ENCODE data around the gene MAP3K13.
A peak's percentile ranks its signal among the peaks of the same experiment; 100 is the strongest.

The MAP3K13 gene

GRCh38 chr3:185507883-185508282, 144.9 kb downstream of the MAP3K13 start:
- no peak for DNase-seq

- peak in 2 of 51 donors; percentile 1 to 14 for DNase-seq
These were observed 145.5 kb downstream of the MAP3K13 start for GRCh38 chr3:185508335-185508991.

DNA sequence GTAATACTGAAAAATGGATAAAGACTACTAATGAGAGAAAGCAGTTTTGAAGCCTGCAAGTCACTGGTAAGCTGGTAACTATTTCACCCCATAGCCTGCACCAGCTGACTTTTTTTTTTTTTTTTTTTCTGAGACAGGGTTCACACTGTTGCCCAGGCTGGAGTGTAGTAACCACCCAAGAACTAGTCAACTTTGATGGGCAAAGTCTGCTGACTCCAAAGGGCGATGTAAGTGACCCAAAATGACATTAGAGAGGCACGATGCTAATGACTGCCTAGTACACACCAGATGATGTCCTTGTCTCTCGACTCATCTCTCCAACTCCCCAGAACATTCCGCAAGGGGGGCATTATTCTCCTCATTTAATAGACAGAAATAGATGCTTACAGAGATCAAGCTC, 148.8 kb downstream of the MAP3K13 start:
- no peak for DNase-seq

DNA sequence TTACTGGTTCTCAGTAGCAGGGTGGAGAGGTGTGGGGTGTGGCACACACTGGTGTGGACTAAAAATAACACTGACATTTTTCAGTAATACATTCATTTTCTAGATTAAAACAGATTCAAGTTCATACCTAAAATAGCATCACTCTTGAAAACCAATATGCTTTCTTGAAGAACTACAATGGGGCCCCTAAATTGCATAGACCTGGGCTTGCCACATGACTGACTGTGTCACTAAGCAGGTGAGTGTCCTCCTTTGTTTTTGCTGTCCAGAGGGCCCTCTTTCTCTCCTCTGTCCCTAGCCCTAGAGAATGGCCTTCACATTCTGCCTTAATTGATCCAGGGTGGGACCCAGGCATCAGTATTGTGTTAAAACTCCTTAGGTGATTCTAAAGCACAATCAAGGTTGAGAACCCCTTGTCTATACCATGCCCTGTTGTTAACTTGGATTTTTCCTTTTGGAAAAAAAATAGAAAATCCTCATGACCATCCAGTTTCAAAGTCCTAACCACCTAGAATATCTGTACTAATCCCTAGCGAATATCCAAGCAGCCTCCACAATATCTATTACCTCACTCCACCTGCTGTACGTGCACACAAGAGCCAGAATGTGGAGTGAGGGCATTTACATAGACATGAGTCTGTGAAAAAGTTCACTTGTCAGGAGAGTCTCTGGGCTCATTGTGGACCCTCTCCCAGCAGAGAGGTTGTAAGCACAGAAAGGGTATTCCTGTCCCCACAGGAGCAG, 154.6 kb downstream of the MAP3K13 start:
- DNase-seq = no peak

DNA sequence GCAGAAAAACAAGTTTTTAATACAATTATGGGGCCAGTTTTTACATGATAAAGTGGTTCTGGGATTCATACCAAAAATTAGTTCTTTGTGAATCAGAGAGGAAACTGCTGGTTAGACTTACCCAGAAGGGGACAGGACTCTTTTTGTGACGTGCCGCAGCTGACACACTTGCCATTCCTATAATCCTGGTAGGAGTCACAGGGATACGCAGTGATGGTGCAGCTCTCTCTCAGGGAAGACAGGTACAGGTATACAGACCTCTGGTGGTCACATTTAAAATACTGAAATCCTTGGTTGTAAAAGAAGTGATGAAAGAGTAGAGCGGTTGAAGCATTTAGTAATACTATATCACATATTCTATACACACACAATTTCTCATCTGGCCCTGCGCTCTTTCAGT, 156.1 kb downstream of the MAP3K13 start:
- DNase-seq = no peak

- DNase-seq = peak in 3 of 51 donors; percentile 2 to 9 (median 4)
These were observed 158.6 kb downstream of the MAP3K13 start for GRCh38 chr3:185521349-185522138.

DNA sequence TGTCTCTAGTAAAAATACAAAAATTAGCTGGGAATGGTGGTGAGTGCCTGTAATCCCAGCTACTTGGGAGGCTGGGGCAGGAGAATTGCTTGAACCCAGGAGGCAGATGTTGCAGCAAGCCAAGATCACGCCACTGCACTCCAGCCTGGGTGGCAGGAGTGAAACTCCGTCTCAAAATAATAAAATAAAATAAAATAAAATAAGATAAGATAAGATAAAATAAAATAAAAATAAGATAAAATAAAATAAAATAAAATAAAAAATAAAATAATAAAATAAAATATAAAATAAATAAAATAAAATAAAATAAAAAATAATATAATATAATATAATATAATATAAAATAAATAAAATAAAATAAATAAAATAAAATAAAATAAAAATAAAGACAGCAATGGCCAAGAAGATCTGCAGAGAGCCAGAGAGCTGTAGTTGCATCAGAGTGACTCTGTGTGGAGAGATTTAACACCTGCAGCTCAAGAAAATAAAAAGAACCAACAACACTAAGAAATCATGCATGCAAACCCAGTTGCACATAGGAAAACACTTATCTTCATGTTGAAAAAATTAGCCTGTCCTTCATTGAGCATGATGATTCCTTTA, 163.5 kb downstream of the MAP3K13 start:
- DNase-seq = no peak

DNA sequence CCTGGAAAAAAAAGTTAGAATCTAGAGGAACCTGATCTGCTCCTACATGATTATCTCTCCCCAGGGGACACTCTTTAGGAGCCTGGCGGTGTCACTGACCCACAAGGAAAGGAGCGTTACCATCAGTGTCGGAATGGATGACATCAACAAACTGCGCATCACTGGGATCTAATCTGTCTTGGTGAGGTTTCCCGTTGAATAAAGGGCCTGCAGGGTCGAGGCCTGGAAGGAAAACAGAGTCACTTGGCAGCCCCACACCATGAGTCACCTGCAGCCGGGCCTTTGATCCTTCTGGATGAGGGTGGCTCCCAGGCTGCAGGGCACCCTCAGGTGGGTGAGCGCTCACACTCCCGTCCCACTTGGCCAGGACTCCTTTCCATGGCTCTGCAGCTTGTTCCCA, 164.4 kb downstream of the MAP3K13 start:
- no peak for DNase-seq

- no peak for DNase-seq
These were observed 165.6 kb downstream of the MAP3K13 start for GRCh38 chr3:185528532-185528931.

DNA sequence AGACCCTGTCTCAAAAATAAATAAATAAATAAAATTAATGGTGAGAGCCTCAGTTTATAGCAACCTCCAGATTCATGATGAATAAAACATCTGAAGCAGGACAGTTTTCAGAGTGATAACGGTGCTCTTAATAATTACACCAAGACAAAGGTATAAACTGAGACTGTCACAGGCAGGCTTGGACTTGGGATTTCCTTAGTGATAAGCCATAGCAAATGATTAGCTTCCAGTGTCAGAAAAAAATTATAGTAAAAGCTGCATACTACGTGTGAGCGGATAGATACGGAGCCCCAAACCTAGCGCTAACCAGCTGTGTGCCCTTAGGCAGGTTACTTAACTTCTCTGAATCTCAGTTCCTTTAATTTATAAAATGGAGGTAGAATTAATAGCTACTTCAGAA, 167.9 kb downstream of the MAP3K13 start:
- DNase-seq = no peak

- peak in 3 of 51 donors; percentile 3 to 52 (median 7) for DNase-seq
These were observed 170.0 kb downstream of the MAP3K13 start for GRCh38 chr3:185532901-185533300.

DNA sequence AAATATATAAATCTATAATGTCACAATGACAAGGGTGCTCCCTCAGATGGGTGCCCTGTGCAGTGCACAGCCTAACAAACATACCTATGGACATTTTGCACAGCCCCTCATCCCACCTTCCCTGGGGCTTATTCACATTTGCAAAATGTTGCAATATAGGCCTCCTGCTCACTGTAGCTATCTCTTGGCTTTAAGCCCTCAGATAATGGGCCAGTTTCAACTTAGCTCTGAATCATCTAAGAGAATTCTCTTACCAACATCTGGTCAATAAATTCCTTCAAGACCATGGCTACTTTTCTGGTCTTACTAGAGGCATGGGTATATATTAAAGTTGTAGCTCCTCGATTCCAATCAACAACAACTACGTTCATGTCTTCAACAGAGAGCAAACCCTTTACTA, 171.6 kb downstream of the MAP3K13 start:
- no peak for DNase-seq

DNA sequence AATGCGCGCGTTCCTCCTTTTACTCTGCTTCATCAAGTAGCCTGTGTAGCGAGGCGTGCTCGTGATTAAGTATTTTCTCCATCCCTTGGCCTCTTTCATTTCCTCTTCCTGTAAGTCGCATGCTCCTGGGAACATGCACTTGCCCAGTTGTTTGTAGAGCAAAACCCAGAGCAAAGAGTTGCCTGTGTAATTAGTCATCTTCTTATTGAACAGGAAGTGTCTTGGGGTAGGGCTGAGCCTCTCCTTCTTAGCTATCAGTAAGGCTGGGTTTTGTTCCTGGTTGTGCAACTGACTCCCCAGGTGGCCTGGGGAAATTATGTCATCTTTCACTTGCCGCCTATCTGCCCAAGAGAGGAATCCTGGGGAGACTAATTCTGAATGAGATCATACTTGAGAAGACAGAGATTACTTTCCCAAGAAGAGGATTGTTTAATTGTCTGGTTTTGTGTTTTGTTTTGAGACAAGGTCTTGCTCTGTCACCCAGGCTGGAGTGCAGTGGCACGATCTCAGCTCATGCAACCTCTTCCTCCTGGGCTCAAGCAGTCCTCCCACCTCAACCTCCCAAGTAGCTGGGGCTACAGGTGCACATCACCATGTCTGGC, 174.5 kb downstream of the MAP3K13 start:
- peak in 3 of 51 donors; percentile 2 to 10 (median 7) for DNase-seq

All from hypothalamus (tissue), 51 donors.